GM12865 (cell line): Measurements from ENCODE around the gene LEFTY1.
"Not testable (repeated sequence)": the region's sequence is repeated elsewhere in the genome, so short reads cannot be mapped to it uniquely, and the experiment has no call there.

Source experiments
- DNase-seq: peaks from one replicate; pipeline ENCODE4 v3.0.0; 2010; ENCODE audit warnings: low read depth
- H3K4me3 ChIP-seq: 2 replicates; pipeline ENCODE4 v1.5.1; 2011; ENCODE audit warnings: mild to moderate bottlenecking, low read depth, low read length, control low read depth
- CTCF ChIP-seq: IDR thresholded peaks from 2 replicates; pipeline ENCODE4 v1.5.1; 2011; ENCODE audit warnings: low read length, control low read depth, low read depth, inconsistent platforms; ENCODE audit not compliant: insufficient read depth; ENCODE audit errors: missing control alignments

The LEFTY1 gene

GRCh38 chr1:225888289-225888897, 553 bp downstream of the LEFTY1 start:
- TF ChIP-seq CTCF, result no peak
- DNase-seq, result no peak

DNA sequence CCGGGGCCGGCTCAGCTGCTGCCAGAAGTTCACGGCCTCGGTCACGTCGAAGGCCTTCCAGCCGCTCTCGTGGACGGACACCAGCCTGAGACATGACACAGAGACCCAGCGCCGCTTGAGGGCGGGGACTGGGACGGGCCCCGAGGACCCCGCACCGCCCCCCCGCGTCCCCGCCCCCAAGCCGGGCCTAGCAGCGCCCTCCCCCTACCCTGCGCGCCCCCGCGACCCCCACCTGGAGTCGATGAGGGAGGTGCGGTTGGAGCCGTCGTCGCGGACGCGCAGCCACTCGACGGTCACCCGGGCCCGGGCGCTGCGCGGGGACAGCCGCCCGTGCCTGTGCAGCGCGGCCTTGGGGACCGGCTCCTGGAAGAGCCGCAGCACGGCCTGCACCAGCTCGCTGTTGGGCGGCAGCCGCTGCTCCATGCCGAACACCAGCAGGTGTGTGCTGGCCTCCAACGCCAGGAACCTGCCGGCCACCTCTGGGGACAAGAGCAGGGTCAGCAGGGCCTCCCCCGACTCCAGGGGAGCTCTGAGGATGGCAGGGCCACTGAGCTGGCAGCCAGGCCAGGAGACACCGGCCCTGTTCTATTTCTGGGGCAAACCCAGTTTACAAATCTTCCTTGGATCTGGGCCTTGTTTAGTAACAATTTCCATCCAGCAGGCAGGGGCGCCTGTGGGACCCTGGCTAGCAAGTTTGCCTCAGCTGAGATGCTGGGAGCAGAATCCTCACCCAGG, 1.2 kb downstream of the LEFTY1 start:
- not testable (repeated sequence) for H3K4me3 ChIP-seq, DNase-seq

More at GRCh38 chr1:225888289-225888897, 553 bp downstream of the LEFTY1 start:
- H3K4me3 ChIP-seq, result no peak overlapping the region

GRCh38 chr1:225887030-225887314, 2.0 kb downstream of the LEFTY1 start:
- H3K4me3 ChIP-seq, result no peak overlapping the region
- TF ChIP-seq CTCF, result no peak
- DNase-seq, result no peak

GRCh38 chr1:225886159-225887029, 2.6 kb downstream of the LEFTY1 start:
- DNase-seq, result no peak
- no peak overlapping the region for H3K4me3 ChIP-seq
- TF ChIP-seq CTCF, result no peak

GRCh38 chr1:225885336-225885735, 3.6 kb downstream of the LEFTY1 start:
- TF ChIP-seq CTCF, result no peak
- no peak overlapping the region for H3K4me3 ChIP-seq
- no peak for DNase-seq

DNA sequence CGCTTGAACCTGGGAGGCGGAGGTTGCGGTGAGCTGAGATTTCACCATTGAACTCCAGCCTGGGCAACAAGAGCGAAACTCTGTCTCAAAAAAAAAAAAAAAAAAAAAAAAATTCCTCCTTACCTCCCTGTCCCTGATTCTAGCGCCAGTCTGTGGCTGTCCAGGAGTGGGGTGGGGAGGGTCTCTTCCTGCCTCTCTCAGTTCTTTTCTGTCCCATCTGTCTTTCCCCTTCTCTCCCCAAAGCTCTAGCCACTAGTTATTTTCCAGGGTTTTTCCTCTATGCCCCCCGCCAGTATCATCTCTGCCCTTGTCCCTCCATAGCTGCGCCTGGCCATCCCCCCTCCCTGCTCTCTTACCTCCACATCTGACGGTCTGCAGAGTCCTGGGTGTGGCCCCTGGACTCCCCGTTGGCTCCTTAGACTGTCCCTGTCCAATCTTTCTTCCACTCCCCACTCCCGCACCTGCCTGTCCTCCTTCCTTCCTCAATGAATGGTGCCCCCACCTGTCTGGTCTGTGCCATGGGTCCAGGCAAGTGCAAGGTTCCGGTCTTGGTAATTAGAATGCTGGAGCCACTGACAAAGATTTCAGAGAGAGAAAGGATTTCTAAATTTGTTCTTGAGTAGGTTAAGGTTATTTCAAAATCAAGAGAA, 5.2 kb downstream of the LEFTY1 start:
- TF ChIP-seq CTCF, result no peak
- H3K4me3 ChIP-seq, result no peak overlapping the region
- DNase-seq, result no peak
